Tibial artery (tissue), 4 donors: ENCODE results near the gene CLDN5.
A peak's percentile ranks its signal among the peaks of the same experiment; 100 is the strongest.

Source experiments
- DNase-seq, 2 donors: peaks; one replicate each; pipeline ENCODE4 v3.0.0-alpha.2; 2019
- H3K27ac ChIP-seq, 2 donors: fragments of 200-600 bp; sonication (generic) in 1 of 2; 1 replicate in 1 of 2; 2 replicates in 1 of 2; pipeline ENCODE4 v1.5.1; 2018 to 2019; ENCODE audit warnings: mild to moderate bottlenecking in 1 of 2
- H3K27me3 ChIP-seq, 2 donors: fragments of 200-600 bp; sonication (generic) in 1 of 2; one replicate each; pipeline versions ENCODE4 v1.5.1 to v1.6.0; 2016 to 2019
- H3K36me3 ChIP-seq, 3 donors: fragments of 200-600 bp; sonication (generic) in 2 of 3; one replicate each; pipeline ENCODE4 v1.5.1; 2016 to 2019; ENCODE audit warnings: mild to moderate bottlenecking in 2 of 3
- H3K4me1 ChIP-seq, 4 donors: fragments of 200-600 bp; sonication (generic) in 2 of 4; 1 replicate in 3 of 4; 2 replicates in 1 of 4; pipeline ENCODE4 v1.5.1; 2016 to 2019
- H3K4me3 ChIP-seq, 2 donors: fragments of 200-600 bp; sonication (generic) in 1 of 2; 1 replicate in 1 of 2; 2 replicates in 1 of 2; pipeline ENCODE4 v1.5.1; 2018 to 2019; ENCODE audit warnings: mild to moderate bottlenecking in 2 of 2
- H3K9me3 ChIP-seq, 3 donors: fragments of 200-600 bp; sonication (generic) in 1 of 3; one replicate each; pipeline ENCODE4 v1.5.1; 2016 to 2019
- intact Hi-C: fragments of 100-400 bp; cut with DNase I; formaldehyde crosslinking; loops from one replicate; pipeline ENCODE4 v1.15.0; 2023; ENCODE audit warnings: low total_unique reads
- TF ChIP-seq, protein P1 (sequence below), 2 experiments: fragments of 200-600 bp in 1 of 2; fragments of 450-650 bp in 1 of 2; IDR thresholded peaks; one replicate each; pipeline ENCODE4 v1.5.1; 2017 to 2019; ENCODE audit warnings: antibody characterized with exemption in 2 of 2, mild to moderate bottlenecking in 1 of 2, moderate library complexity in 1 of 2

The CLDN5 gene

DNA sequence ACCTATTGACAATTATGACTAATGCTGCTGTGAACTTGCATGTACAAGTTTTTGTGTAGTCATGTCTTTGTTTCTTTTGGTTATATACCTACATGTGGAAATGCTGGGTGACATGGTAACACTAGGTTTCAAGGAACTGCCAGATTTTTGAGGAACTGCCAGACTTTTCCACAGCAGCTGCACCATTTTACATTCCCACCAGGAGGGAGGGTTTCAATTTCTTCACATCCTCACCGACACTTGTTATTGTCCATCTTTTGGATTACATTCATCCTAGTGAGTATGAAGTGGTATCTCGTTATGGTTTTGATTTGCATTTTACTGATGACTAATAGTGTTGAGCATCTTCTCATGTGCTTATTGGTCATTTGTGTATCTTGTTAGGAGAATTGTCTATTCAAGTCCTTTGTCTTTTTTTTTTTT lies 13.3 kb downstream of the CLDN5 start:
- intact Hi-C loops = no loop called here
- Histone ChIP-seq H3K27me3 (no peaks in the 10 kb centered on the region), H3K4me1 (no peaks in the 10 kb centered on the region), H3K4me3 (no peak overlapping the region), H3K27ac (no peak overlapping the region), H3K36me3 (no peaks in the 10 kb centered on the region), H3K9me3 (peaks cover 0 to 10% (median 6%) of the 10 kb centered on the region in 3 donors)
- no peak for DNase-seq
- TF ChIP-seq, protein P1, sequence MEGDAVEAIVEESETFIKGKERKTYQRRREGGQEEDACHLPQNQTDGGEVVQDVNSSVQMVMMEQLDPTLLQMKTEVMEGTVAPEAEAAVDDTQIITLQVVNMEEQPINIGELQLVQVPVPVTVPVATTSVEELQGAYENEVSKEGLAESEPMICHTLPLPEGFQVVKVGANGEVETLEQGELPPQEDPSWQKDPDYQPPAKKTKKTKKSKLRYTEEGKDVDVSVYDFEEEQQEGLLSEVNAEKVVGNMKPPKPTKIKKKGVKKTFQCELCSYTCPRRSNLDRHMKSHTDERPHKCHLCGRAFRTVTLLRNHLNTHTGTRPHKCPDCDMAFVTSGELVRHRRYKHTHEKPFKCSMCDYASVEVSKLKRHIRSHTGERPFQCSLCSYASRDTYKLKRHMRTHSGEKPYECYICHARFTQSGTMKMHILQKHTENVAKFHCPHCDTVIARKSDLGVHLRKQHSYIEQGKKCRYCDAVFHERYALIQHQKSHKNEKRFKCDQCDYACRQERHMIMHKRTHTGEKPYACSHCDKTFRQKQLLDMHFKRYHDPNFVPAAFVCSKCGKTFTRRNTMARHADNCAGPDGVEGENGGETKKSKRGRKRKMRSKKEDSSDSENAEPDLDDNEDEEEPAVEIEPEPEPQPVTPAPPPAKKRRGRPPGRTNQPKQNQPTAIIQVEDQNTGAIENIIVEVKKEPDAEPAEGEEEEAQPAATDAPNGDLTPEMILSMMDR (IDR thresholded peaks at IDR 0.05) = no peak

DNA sequence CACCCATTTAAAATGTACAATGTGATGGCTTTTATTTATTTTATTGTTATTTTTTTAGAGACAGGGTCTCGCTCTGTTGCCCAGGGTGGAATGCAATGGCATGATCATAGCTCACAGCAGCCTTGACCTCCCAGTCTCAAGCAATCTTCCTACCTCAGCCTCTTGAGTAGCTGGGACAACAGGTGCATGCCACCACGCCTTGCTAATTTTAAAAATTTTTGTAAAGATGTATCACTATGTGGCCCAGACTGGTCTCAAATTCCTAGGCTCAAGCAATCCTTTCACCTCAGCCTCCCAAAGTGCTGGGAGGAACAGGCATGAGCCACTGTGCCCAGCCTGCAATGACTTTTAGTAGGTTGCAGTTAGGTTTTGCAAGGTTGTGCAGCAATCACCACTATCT lies 14.3 kb downstream of the CLDN5 start:
- DNase-seq = peak in 1 of 2 donors; percentile 7
- TF ChIP-seq, protein P1 (IDR thresholded peaks at IDR 0.05) = no peak
- intact Hi-C loops = no loop called here
- H3K27ac ChIP-seq = no peak overlapping the region
- H3K4me3 ChIP-seq = no peak overlapping the region
- H3K27me3 ChIP-seq = no peaks in the 10 kb centered on the region
- H3K4me1 ChIP-seq = no peaks in the 10 kb centered on the region
- no peaks in the 10 kb centered on the region for H3K36me3 ChIP-seq
- peaks cover 0 to 10% (median 6%) of the 10 kb centered on the region in 3 donors for H3K9me3 ChIP-seq

DNA sequence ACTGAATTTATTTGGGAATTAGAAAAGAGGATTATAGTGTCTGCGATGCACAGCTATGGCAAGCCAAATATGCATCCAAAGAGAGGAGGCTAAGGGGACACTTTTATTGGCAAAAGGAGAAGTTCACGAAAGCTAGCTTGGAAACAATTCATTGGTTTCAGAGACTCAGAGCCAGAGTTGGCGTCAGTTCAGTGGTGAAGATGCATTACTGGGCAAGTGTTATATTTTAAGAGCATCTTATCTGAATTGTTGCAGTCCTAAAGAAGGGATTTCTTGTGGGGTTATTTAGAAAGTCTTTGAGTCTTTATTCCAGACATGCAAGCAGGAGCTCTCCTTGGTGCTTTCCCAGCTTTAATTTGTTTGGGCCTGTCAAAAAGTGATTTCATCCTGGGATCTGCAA lies 15.0 kb downstream of the CLDN5 start:
- Histone ChIP-seq H3K27ac (no peak overlapping the region), H3K36me3 (no peaks in the 10 kb centered on the region), H3K4me3 (no peak overlapping the region), H3K27me3 (no peaks in the 10 kb centered on the region), H3K9me3 (peaks cover 0 to 9% (median 6%) of the 10 kb centered on the region in 3 donors), H3K4me1 (no peaks in the 10 kb centered on the region)
- intact Hi-C loops = no loop called here
- TF ChIP-seq, protein P1 (IDR thresholded peaks at IDR 0.05) = no peak
- DNase-seq = no peak

DNA sequence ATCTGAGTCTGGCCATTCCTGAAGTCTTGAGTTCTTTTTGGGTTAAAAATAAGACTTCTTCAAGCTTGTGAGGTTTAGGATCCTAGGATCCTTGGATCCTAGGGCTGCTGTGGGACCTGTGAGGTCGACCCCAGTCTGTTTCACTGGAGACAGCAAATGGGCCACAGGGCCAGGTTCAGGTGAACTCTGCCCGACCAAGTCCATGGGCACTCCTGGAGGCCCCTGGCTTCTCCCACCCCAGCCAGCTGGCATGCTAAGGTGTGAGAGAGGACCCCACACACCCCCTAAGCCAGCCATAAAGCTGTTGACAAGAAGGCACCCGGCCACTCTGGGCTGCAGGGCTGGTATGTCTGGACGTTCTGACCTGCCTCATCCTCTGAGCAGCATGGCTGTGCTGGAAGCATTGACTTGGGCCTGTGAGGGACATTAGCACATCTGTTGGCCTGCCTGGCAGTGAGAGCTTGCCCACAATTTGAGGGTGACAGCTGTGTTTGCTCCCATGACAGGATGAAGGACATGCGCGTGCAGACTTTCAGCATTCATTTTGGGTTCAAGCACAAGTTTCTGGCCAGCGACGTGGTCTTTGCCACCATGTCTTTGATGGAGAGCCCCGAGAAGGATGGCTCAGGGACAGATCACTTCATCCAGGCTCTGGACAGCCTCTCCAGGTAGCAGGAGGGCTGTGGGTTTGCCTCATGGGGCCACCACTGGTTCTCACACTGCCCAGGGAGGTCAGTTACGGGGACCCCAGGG lies 16.0 kb downstream of the CLDN5 start:
- TF ChIP-seq, protein P1 (IDR thresholded peaks at IDR 0.05) = no peak
- Histone ChIP-seq H3K4me3 (no peak overlapping the region), H3K9me3 (no peaks in the 10 kb centered on the region), H3K36me3 (no peaks in the 10 kb centered on the region), H3K27ac (no peak overlapping the region), H3K4me1 (no peaks in the 10 kb centered on the region), H3K27me3 (no peaks in the 10 kb centered on the region)
- intact Hi-C loops = no loop called here
- DNase-seq = peak in 1 of 2 donors; percentile 40

DNA sequence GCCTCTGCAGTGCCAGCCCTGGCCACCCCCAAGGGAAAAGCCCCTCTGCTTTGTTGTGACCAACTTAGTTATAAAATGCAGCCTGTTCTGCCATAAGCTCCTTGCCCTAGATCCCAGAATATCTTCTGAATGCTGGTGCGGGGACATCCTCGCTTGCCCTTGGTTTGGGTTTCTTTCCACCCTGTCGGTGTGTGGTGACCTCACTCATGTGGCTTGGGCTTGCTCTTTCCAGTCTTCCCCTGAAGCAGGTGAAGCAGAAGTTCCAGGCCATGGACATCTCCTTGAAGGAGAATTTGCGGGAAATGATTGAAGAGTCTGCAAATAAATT lies 16.7 kb downstream of the CLDN5 start:
- intact Hi-C loops = no loop called here
- TF ChIP-seq, protein P1 (IDR thresholded peaks at IDR 0.05) = no peak
- Histone ChIP-seq H3K4me3 (no peak overlapping the region), H3K27ac (no peak overlapping the region), H3K4me1 (no peaks in the 10 kb centered on the region), H3K36me3 (no peaks in the 10 kb centered on the region), H3K27me3 (no peaks in the 10 kb centered on the region), H3K9me3 (no peaks in the 10 kb centered on the region)
- DNase-seq = no peak
